ENCODE data around the gene PAM16.

Gene PAM16

DNA sequence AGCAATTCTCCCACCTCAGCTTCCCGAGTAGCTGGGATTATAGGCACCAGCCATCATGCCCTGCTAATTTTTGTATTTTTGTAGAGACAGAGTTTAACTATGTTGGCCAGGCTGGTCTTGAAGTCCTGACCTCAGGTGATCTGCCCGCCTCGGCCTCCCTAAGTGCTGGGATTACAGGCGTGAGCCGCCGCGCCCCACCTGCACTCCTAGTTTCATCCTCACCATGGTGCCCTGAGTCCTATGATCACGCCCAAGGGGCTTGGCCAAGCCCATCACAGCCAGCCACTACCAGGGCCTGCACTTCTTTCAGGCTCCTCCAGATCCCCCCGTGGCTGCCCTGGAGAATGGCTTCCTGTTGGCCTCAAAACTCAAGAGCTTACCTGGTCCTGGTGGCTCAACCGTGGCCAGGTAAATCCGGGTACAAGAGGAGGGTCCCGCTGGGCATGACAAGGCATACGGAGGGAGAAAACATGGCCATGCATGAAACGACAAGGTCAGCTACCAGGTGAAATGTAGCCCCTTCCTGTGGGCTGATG lies 57.9 kb downstream of the PAM16 start:
- no peak for DNase-seq

DNA sequence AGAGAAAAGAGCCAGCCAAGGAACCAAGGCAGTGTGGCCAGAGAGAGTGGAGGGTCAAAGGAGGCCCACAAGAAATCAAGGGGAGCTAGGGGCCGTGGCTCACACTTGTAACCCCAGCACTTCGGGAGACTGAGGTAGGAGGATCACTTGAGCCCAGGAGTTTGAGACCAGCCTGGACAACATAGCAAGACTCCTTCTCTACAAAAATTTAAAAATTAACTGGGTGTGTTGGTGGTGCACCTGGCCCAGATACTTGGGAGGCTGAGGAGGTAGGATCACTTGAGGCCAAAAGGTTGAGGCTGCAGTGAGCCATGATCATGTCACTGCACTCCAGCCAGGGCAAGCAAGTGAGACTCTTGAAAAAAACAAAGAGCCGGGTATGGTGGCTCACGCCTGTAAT lies 59.4 kb downstream of the PAM16 start:
- no peak for DNase-seq

Data from activated CD4-positive, alpha-beta T cell treated with anti-CD3 and anti-CD28 coated beads, Interleukin-2, amount 50 U/mL, for 1 hour (primary cell).